Osteocyte (in vitro differentiated cells): ENCODE measurements around the gene MYADML2. TPM values are rescaled to one million over a fixed set of nuclear protein-coding genes. Genes with fewer than 3 reads are reported as not detected.
A peak's percentile ranks its signal among the peaks of the same experiment; 100 is the strongest.

Source experiments
- DNase-seq: peaks from one replicate; pipeline ENCODE4 v3.0.0; 2021; ENCODE audit warnings: mixed read lengths; ENCODE audit not compliant: unreplicated experiment; ENCODE audit errors: extremely low spot score
- H3K27ac Mint-ChIP-seq: one replicate; pipeline ENCODE4 v1.8.0; 2021; ENCODE audit warnings: mild to moderate bottlenecking, mixed read lengths; ENCODE audit not compliant: unreplicated experiment
- H3K27me3 Mint-ChIP-seq: one replicate; pipeline ENCODE4 v1.8.0; 2021; ENCODE audit warnings: mixed read lengths; ENCODE audit not compliant: unreplicated experiment
- H3K36me3 Mint-ChIP-seq: one replicate; pipeline ENCODE4 v1.8.0; 2021; ENCODE audit warnings: mixed read lengths; ENCODE audit not compliant: unreplicated experiment
- H3K4me1 Mint-ChIP-seq: one replicate; pipeline ENCODE4 v1.8.0; 2021; ENCODE audit warnings: mixed read lengths; ENCODE audit not compliant: unreplicated experiment
- H3K4me3 Mint-ChIP-seq: one replicate; pipeline ENCODE4 v1.8.0; 2021; ENCODE audit warnings: mild to moderate bottlenecking, moderate library complexity, mixed read lengths; ENCODE audit not compliant: unreplicated experiment
- H3K9me3 Mint-ChIP-seq: one replicate; pipeline ENCODE4 v1.8.0; 2021; ENCODE audit warnings: mixed read lengths; ENCODE audit not compliant: unreplicated experiment
- total RNA-seq: library from RNA; stranded (reverse); gene quantifications from 2 replicates; pipeline ENCODE4 v1.2.1, GENCODE V29; 2021
- TF ChIP-seq, protein P1 (sequence below): fragments of 200-600 bp; sonication (generic); IDR thresholded peaks from 2 replicates; pipeline ENCODE4 v1.5.0; 2021; ENCODE audit warnings: antibody characterized with exemption, mild to moderate bottlenecking, moderate library complexity

The MYADML2 gene
- total RNA-seq, 1 donor from 2014 or later = not detected

DNA sequence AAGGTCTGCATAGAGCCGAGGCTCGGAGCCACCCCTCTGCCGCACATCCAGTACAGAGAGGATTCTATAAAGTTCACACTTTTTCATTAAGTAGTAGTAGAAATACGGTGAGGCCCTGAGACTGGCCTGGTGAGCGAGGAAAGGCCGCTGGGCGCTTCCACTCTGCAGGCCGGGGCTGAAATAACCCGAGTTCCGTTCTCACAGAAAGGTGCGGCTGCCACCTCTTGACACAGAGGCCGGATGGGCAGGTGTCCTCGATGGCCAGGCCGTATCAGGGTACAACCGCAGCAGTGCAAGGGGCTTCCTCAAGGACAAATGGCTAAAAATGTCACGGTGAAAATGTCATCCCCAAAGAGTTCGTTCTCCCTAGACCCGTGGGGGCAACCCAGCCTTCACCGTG is 35.1 kb downstream of the MYADML2 start:
- no peak for DNase-seq
- Mint-ChIP-seq H3K9me3 (no peaks in the 10 kb centered on the region), H3K36me3 (peaks cover 18% of the 10 kb centered on the region), H3K27ac (no peak overlapping the region), H3K4me1 (peaks cover 13% of the 10 kb centered on the region), H3K4me3 (peak overlapping the region; percentile 22), H3K27me3 (no peaks in the 10 kb centered on the region)
- TF ChIP-seq, protein P1, sequence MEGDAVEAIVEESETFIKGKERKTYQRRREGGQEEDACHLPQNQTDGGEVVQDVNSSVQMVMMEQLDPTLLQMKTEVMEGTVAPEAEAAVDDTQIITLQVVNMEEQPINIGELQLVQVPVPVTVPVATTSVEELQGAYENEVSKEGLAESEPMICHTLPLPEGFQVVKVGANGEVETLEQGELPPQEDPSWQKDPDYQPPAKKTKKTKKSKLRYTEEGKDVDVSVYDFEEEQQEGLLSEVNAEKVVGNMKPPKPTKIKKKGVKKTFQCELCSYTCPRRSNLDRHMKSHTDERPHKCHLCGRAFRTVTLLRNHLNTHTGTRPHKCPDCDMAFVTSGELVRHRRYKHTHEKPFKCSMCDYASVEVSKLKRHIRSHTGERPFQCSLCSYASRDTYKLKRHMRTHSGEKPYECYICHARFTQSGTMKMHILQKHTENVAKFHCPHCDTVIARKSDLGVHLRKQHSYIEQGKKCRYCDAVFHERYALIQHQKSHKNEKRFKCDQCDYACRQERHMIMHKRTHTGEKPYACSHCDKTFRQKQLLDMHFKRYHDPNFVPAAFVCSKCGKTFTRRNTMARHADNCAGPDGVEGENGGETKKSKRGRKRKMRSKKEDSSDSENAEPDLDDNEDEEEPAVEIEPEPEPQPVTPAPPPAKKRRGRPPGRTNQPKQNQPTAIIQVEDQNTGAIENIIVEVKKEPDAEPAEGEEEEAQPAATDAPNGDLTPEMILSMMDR = no peak

DNA sequence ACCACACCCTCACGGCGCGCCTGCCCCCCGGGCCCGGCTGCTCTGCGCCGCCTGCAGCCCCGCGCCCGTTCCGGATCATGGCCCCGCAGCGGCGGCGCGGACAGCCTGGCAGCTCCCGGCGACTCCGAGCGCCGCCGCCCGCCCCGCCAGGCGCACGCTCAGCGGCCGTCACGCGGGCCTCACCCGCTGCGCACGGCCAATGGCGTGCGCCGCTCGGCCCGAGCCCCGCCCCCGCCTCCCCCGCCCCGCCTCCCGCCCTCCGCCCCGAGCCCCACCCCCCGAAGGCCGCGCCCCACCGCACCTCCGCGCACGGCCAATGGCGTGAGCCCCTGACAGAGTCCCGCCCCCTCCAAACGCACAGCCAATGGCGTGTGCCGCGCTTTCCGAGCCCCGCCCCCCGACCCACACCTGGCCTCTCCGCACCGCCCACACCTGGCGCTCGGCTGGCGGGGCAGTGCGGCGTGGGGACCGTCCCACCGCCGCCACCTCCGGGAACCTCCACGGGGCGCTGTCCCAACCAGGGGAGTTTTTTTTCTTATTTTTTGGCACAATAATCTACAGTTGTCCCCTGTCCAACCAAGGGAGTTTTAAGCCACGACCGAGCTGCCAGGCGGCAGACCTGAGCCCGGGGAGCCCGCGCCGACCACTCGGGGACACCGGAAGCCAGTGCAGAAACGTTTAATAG is 35.6 kb downstream of the MYADML2 start, which contains the start of gene PCYT2:
TSS of gene PCYT2 (minus strand) at position 123 of the 685 bp plus-strand sequence. CDS start at position 79, 44 bp downstream.
- peak; percentile 96 for DNase-seq
- peak within 1 kb of the TSS; percentile 78 for H3K4me3 Mint-ChIP-seq
- peaks cover 9% of the 10 kb centered on the region for H3K4me1 Mint-ChIP-seq
- no peaks in the 10 kb centered on the region for H3K9me3 Mint-ChIP-seq
- peak within 1 kb of the TSS; percentile 27 for H3K27ac Mint-ChIP-seq
- H3K36me3 Mint-ChIP-seq = peaks cover 18% of the 10 kb centered on the region
- TF ChIP-seq, protein P1 = no peak
- H3K27me3 Mint-ChIP-seq = no peaks in the 10 kb centered on the region

DNA sequence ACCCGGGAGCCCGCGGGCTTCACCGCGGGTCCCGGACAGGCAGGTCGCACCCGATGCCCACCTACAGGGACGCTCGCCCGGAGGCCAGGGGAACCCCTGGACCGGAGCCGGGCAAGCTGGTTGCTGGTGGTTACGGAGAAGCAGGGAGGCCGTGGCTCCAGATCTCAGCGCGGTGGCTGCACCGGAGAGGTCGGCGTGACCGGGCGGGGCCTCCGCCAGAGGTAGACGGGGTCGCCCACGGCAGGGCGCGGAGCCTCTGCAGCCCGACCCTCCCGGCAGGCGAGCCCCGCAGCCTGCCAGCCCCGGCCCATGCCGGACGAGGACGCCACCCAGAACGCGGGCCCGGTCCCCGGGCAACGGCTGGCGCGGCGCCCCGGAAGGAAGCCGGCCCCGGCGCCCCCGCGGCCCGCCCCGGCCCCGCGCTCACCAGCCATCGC is 36.2 kb downstream of the MYADML2 start:
- H3K27ac Mint-ChIP-seq = no peak overlapping the region
- TF ChIP-seq, protein P1 = no peak
- H3K27me3 Mint-ChIP-seq = no peaks in the 10 kb centered on the region
- no peaks in the 10 kb centered on the region for H3K9me3 Mint-ChIP-seq
- DNase-seq = no peak
- H3K36me3 Mint-ChIP-seq = peaks cover 18% of the 10 kb centered on the region
- H3K4me3 Mint-ChIP-seq = peak overlapping the region; percentile 78
- peaks cover 9% of the 10 kb centered on the region for H3K4me1 Mint-ChIP-seq

DNA sequence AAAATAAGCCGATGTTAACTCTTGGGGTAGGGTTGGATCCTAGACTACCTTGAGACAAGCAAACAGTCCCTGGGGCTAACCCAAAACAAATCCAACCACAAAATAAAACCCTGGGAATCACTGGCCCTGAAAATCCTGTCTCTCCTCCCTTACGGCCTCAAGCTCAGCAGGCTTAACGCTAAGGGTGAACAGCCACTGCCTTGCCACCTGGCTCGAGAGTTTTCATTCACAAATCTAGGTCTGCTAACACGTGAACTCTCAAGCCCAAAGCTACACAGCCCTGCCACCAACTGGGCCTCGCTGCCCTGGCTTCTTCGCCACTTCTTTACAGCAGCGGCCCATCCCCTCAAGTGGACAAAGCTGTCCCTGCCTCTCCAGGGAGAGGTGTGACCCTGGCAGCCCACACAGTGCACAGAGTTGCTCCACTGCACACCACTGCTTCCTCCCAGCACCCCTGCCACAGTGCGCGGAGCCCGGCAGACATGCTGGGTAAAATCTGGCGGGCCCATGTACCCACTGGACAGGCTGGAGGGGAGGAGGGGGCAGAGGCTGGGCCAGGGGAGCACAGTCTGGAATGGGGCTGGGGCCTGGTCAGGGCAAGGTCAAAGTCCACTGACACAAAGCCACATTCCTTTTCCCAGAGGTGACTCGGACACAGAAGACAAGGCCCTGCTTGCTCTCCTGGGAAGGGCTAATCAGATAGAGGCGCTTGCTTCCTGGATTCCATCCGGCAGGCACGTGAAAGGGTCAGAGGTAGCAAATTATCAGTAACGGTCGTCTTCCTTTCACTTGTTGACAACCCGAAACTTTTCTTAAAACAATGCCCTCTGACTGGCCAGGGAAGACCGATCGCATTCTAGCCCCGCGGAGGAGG is 36.8 kb downstream of the MYADML2 start:
- Mint-ChIP-seq H3K27me3 (no peaks in the 10 kb centered on the region), H3K9me3 (no peaks in the 10 kb centered on the region), H3K4me1 (peaks cover 9% of the 10 kb centered on the region), H3K4me3 (peak overlapping the region; percentile 78), H3K27ac (peak overlapping the region; percentile 27), H3K36me3 (peaks cover 16% of the 10 kb centered on the region)
- DNase-seq = no peak
- TF ChIP-seq, protein P1 = no peak

DNA sequence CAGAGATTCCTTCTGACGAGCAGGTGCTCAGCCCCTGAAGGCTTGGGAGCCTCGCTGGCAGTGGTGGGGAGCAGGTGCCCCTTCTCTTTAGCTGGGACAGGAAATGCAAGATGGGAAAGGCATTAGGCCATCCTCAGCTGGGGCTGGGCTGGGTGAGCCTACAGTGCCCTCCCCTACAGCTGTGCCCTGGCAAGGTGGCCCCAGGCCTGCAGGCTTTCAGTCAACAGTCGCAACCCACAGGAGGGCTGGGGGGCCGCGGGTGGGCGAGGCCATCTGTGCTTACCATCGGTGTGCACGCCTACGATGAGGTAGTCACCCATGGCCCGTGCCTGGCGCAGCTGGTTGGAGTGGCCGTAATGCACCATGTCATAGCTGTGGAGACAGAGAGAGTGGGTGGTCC is 37.8 kb downstream of the MYADML2 start:
- no peaks in the 10 kb centered on the region for H3K27me3 Mint-ChIP-seq
- no peak overlapping the region for H3K27ac Mint-ChIP-seq
- H3K4me3 Mint-ChIP-seq = no peak overlapping the region
- no peak for DNase-seq
- TF ChIP-seq, protein P1 = no peak
- peaks cover 9% of the 10 kb centered on the region for H3K4me1 Mint-ChIP-seq
- H3K9me3 Mint-ChIP-seq = no peaks in the 10 kb centered on the region
- H3K36me3 Mint-ChIP-seq = peaks cover 14% of the 10 kb centered on the region
